Mammary epithelial cell (primary cell): ENCODE data around the gene UBAC2.

ENCODE experiments used
- CTCF ChIP-seq, 2 donors: IDR thresholded peaks in 1 of 2; conservative IDR thresholded peaks in 1 of 2; 2 replicates each; pipeline ENCODE4 v1.5.1; 2011 to 2012; ENCODE audit warnings: inconsistent platforms in 2 of 2, low read length in 2 of 2, mild to moderate bottlenecking in 2 of 2, control low read depth in 1 of 2, low read depth in 1 of 2; ENCODE audit not compliant: insufficient read depth in 1 of 2; ENCODE audit errors: extremely low read depth in 1 of 2
- EZH2 ChIP-seq: IDR thresholded peaks from 2 replicates; pipeline ENCODE4 v1.6.1; 2012; ENCODE audit warnings: low read length, inconsistent platforms, borderline replicate concordance

- TF ChIP-seq CTCF (conservative IDR thresholded peaks at IDR 0.05 in 1 of 2, IDR thresholded peaks at IDR 0.05 in 1 of 2; ENCODE audit: extremely low read depth in 1 of 2, insufficient read depth in 1 of 2, low read depth in 1 of 2, low read length in 2 of 2) (no peak), EZH2 (no peak)
These were observed 100.6 kb downstream of the UBAC2 start for GRCh38 chr13:99301056-99301838.
